ENCODE results near the gene MTG2.

MTG2 gene

DNA sequence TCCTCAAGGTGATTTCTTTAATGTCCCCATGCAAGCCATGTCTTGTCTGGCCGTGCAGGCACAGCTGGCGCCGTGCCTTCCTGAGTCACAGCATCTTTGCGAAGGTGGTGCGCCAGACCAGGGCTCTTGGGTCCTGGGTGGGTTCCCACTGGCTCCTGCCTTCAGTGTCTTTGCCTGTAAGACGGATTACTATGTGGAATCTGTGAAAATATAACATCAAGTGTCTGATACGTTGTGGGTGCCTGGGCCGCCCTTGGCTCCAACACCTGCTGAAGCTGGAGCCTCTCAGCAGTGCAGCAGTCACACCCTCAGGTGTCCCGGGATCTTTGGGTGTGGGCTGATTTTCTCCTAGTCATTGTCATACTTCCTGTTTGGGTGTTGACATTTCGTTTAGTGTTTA is 58.7 kb downstream of the MTG2 start:
- no peaks in the 10 kb centered on the region for H3K9me3 ChIP-seq (ENCODE audit: control insufficient read depth, insufficient read depth, low read depth, low read length)
- H3K4me3 ChIP-seq (ENCODE audit: low read depth, low read length) = no peak overlapping the region
- POLR2A ChIA-PET = no interaction called here
- peaks cover 6% of the 10 kb centered on the region; the same call in 1 of the 2 replicates for H3K4me1 ChIP-seq (ENCODE audit: control insufficient read depth, insufficient read depth, low read length)
- TF ChIP-seq, protein P1, sequence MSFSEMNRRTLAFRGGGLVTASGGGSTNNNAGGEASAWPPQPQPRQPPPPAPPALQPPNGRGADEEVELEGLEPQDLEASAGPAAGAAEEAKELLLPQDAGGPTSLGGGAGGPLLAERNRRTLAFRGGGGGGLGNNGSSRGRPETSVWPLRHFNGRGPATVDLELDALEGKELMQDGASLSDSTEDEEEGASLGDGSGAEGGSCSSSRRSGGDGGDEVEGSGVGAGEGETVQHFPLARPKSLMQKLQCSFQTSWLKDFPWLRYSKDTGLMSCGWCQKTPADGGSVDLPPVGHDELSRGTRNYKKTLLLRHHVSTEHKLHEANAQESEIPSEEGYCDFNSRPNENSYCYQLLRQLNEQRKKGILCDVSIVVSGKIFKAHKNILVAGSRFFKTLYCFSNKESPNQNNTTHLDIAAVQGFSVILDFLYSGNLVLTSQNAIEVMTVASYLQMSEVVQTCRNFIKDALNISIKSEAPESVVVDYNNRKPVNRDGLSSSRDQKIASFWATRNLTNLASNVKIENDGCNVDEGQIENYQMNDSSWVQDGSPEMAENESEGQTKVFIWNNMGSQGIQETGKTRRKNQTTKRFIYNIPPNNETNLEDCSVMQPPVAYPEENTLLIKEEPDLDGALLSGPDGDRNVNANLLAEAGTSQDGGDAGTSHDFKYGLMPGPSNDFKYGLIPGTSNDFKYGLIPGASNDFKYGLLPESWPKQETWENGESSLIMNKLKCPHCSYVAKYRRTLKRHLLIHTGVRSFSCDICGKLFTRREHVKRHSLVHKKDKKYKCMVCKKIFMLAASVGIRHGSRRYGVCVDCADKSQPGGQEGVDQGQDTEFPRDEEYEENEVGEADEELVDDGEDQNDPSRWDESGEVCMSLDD (tag by site-specific recombination; IDR thresholded peaks at IDR 0.05) = no peak
- TF ChIP-seq, protein P2, sequence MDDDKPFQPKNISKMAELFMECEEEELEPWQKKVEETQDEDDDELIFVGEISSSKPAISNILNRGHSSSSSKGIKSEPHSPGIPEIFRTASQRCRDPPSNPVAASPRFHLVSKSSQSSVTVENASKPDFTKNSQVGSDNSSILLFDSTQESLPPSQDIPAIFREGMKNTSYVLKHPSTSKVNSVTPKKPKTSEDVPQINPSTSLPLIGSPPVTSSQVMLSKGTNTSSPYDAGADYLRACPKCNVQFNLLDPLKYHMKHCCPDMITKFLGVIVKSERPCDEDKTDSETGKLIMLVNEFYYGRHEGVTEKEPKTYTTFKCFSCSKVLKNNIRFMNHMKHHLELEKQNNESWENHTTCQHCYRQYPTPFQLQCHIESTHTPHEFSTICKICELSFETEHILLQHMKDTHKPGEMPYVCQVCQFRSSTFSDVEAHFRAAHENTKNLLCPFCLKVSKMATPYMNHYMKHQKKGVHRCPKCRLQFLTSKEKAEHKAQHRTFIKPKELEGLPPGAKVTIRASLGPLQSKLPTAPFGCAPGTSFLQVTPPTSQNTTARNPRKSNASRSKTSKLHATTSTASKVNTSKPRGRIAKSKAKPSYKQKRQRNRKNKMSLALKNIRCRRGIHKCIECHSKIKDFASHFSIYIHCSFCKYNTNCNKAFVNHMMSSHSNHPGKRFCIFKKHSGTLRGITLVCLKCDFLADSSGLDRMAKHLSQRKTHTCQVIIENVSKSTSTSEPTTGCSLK (tag by site-specific recombination; IDR thresholded peaks at IDR 0.05) = no peak
- TF ChIP-seq MEIS1 (CRISPR knock-in tag; IDR thresholded peaks at IDR 0.05; ENCODE audit: borderline replicate concordance) = no peak
- no peak for TF ChIP-seq HIC1 (tag by site-specific recombination; IDR thresholded peaks at IDR 0.05)
- no peak for TF ChIP-seq SETDB1 (IDR thresholded peaks at IDR 0.05; ENCODE audit: insufficient read length, low read length)
- no peak for TF ChIP-seq ZNF449 (tag by site-specific recombination; IDR thresholded peaks at IDR 0.05)
- TF ChIP-seq, protein P3, sequence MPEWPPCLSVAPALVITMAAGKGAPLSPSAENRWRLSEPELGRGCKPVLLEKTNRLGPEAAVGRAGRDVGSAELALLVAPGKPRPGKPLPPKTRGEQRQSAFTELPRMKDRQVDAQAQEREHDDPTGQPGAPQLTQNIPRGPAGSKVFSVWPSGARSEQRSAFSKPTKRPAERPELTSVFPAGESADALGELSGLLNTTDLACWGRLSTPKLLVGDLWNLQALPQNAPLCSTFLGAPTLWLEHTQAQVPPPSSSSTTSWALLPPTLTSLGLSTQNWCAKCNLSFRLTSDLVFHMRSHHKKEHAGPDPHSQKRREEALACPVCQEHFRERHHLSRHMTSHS (tag by site-specific recombination; IDR thresholded peaks at IDR 0.05) = no peak
- TF ChIP-seq ZNF692 (tag by site-specific recombination; IDR thresholded peaks at IDR 0.05) = no peak
- TF ChIP-seq KLF17 (tag by site-specific recombination; IDR thresholded peaks at IDR 0.05) = no peak
- no peak for TF ChIP-seq ZFP37 (tag by site-specific recombination; IDR thresholded peaks at IDR 0.05)
- TF ChIP-seq ZNF830 (tag by site-specific recombination; IDR thresholded peaks at IDR 0.05; ENCODE audit: low read depth) = no peak
- no peak for TF ChIP-seq ZNF175 (tag by site-specific recombination; IDR thresholded peaks at IDR 0.05)
- TF ChIP-seq TRIM28 (IDR thresholded peaks at IDR 0.05; ENCODE audit: borderline replicate concordance, low read length) = no peak
- no peak for TF ChIP-seq ZNF670 (tag by site-specific recombination; IDR thresholded peaks at IDR 0.05; ENCODE audit: low read depth)
- TF ChIP-seq ZNF473 (tag by site-specific recombination; IDR thresholded peaks at IDR 0.05) = no peak
- no peak for TF ChIP-seq ZBTB49 (tag by site-specific recombination; IDR thresholded peaks at IDR 0.05; ENCODE audit: low read depth)
- no peak for TF ChIP-seq FEZF1 (tag by site-specific recombination; IDR thresholded peaks at IDR 0.05)
- no peak for TF ChIP-seq ZNF416 (tag by site-specific recombination; IDR thresholded peaks at IDR 0.05)
- TF ChIP-seq HOXA7 (CRISPR knock-in tag; IDR thresholded peaks at IDR 0.05; ENCODE audit: borderline replicate concordance) = no peak
- H3K27ac ChIP-seq (ENCODE audit: extremely low read depth, low read depth, low read length) = no peak overlapping the region
- H3K36me3 ChIP-seq (ENCODE audit: control insufficient read depth in 2 of 2, insufficient read depth in 1 of 2, low read length in 2 of 2) = peaks cover 0 to 52% of the 10 kb centered on the region in 2 experiments; a peak in 1 of 3 replicates
- CTCF ChIA-PET = no interaction called here
